GM18873 (cell line): ENCODE results near the gene SLTM.
"Not testable (repeated sequence)": the region's sequence is repeated elsewhere in the genome, so short reads cannot be mapped to it uniquely, and the experiment has no call there.

Experiments
- ATAC-seq: cut with Tn5 transposase; IDR thresholded peaks from one replicate; pipeline ENCODE4 v1.9.1; 2021; ENCODE audit warnings: mild to moderate bottlenecking, moderate library complexity, moderate number of reproducible peaks; ENCODE audit not compliant: unreplicated experiment, low FRiP score

SLTM gene

GRCh38 chr15:58931987-58932588 lies 1.4 kb downstream of the SLTM start:
- ATAC-seq = no peak

GRCh38 chr15:58929891-58930416 lies 3.5 kb downstream of the SLTM start:
- no peak for ATAC-seq

GRCh38 chr15:58926823-58927222 lies 6.7 kb downstream of the SLTM start:
- ATAC-seq = no peak

DNA sequence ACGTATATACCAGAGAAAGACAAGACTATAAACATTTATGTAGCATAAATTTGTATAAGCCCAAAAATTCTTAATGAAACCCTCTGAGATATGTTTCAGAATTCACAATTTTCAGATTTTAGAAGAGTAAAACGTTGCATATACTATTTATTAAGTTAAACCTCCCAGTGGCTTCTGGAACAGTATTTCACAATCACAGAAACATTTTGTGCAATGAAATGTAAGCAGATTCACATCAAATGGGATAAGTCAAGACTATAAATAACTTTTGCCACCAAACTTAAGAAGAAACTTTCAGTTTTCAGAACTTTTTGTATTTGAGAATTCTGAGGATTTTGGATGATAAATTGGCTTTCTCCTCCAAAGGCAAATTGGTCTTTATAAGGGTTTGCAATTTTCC lies 9.2 kb downstream of the SLTM start:
- ATAC-seq = no peak

DNA sequence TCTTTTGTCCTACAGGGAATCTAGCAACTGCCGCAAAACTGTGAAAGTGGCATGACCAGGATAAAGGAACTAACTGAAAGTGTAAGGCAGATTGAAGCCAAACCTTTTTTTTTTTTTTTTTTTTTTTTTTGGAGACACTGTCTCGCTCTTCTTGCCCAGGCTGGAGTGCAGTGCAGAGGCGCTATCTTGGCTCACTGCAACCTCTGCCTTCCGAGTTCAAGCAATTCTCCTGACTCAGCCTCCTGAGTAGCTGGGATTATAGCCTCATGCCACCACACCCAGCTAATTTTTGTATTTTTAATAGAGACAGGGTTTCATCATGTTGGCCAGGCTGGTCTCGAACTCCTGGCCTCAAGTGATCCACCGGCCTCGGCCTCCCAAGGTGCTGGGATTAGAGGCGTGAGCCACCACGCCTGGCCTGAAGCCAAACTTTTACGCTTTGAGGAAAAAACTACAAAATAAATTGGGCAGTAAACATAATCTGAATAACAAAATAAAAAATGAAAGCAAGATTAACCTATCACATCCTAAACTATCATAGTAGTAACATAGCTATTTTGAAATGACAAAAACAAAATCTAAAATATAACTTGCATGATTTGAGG lies 9.7 kb downstream of the SLTM start:
- no peak for ATAC-seq

DNA sequence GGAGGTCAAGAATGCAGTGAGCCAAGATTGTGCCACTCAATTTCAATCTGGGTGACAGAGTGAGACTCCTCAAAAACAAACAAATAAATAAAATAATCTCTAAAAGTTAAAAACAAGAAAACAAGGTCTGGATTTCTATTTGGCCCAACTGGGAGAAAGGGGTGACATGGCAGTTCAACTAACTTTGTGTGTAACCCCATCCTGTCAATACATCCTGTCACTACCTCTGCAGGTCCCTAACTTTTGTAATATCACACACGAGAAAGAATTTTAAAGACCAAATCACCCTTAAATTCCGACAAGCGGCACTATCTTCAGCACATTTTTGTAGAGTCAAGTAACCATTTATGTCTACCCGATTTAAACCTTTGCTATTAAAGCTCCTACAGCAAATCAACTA lies 10.2 kb downstream of the SLTM start:
- no peak for ATAC-seq

- no peak for ATAC-seq
Measured at GRCh38 chr15:58921267-58921790, 12.2 kb downstream of the SLTM start.

- ATAC-seq = not testable (repeated sequence)
Measured at GRCh38 chr15:58920447-58920846, 13.0 kb downstream of the SLTM start.

- no peak for ATAC-seq
Measured at GRCh38 chr15:58919232-58919631, 14.2 kb downstream of the SLTM start.

DNA sequence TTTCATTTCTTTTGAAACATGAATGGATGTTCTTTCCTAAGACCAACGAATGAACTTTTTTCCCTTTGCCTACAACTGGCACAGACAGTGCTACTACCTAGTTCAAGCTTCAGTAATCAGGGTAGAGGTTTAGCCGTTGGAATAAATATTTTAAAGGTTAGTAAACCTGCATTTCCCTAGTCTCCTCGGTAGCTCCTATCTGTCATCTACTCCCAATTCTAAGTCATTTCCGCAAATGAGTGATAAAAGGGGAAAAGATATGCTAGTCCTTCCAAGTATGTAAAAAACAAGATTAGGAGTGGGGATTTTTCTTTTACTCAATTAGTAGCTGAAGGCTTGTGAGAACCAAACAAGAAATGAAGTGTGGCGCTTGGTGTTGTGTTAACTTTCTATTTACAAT lies 15.2 kb downstream of the SLTM start:
- no peak for ATAC-seq

DNA sequence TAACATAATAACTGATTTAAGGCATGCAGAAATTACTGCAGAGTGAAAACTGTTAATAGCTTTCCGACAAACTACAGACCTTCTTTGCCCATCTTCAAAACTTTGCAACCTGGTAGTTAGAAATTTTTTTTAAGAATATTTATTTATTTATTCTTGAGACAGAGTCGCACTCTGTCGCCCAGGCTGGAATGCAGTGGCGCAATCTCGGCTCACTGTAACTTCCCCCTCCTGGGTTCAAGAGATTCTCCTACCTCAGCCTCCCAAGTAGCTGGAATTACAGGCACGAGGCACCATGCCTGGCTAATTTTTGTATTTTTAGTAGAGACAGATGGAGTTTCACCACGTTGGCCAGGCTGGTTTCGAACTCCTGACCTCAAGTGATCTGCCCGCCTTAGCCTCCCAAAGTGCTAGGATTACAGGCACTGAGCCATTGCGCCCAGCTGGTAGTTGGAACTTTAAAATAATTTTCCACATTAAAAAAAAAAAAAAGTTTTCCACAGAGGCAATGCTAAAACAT lies 15.8 kb downstream of the SLTM start:
- ATAC-seq = not testable (repeated sequence)

GRCh38 chr15:58916962-58917361 lies 16.5 kb downstream of the SLTM start:
- no peak for ATAC-seq

GRCh38 chr15:58910456-58910855 lies 23.0 kb downstream of the SLTM start:
- ATAC-seq = no peak

DNA sequence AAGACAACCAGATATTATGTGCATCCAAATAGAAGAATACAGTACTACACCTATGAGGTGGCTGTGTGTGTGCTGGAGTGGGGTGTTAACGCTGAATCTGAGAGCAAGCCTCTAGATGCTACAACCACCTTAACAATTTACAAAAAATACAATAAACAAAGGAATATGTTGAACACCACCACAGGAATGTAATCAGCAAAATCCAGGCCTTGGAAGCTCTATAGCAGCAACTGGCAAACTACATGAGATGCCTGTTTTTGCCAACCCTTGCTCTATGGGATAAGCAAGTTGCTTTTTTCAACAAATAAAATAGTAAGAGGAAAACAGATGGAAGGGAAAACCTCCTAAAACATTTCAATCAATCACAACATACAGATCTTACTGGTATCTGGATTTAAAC lies 23.9 kb downstream of the SLTM start:
- ATAC-seq = no peak

GRCh38 chr15:58908550-58909309 lies 24.7 kb downstream of the SLTM start:
- ATAC-seq = no peak

- no peak for ATAC-seq
Measured at GRCh38 chr15:58900631-58901030, 32.8 kb downstream of the SLTM start.

DNA sequence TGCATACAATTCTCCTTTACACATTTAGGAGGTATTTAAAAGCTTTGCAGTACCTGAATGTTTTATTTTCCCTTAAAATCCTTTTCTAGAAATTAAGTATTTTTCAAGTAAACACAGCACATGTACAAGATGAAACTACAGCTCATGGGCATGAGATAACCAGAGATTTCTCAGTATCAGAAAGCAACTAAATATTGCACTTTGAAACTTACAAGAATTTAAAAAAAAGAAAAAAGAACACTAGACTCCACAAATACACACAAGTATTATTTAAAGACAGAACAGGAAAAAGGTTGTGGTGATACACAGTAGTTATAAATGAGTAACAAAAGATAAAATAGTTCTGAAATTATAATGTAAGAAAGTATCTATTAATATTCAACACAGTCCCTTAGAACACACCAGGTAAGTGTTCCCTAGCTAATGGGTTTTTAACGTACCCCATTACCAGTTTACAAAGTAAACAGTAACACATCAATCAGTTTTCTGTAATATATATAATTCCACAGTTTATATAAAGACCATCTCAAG lies 35.3 kb downstream of the SLTM start:
- ATAC-seq = no peak

GRCh38 chr15:58889363-58889762 lies 44.1 kb downstream of the SLTM start:
- ATAC-seq = no peak

GRCh38 chr15:58886921-58887320 lies 46.6 kb downstream of the SLTM start:
- no peak for ATAC-seq

GRCh38 chr15:58883926-58884325 lies 49.6 kb downstream of the SLTM start:
- ATAC-seq = not testable (repeated sequence)

DNA sequence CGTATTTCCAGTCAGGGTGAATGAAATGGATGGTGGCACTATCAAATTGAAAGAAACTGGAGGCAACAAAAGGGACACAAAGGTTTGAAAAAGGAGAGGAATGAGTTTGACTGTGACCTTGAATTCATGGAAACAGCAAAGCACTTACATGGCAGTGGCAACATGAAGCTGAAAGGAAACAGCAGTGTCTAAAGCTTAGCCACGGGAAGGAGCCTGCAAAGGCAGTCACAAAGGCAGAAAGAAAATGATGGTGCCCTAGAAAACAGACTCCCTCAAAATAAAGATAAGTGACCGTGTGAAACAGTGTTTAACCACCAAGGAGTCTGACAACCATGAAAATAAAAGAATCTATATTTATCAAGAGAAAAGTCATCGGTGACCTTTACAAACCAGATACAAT lies 51.2 kb downstream of the SLTM start:
- ATAC-seq = no peak
